Measurements from ENCODE around the gene UBE2L3.
"Not testable (repeated sequence)": the region's sequence is repeated elsewhere in the genome, so short reads cannot be mapped to it uniquely, and the experiment has no call there.

The UBE2L3 gene

GRCh38 chr22:21643533-21644357 is 76.2 kb downstream of the UBE2L3 start:
- DNase-seq (ENCODE audit: low read depth in 3 of 3), result no peak

GRCh38 chr22:21645513-21645912 is 78.0 kb downstream of the UBE2L3 start:
- not testable (repeated sequence) for DNase-seq (ENCODE audit: low read depth in 3 of 3)

DNA sequence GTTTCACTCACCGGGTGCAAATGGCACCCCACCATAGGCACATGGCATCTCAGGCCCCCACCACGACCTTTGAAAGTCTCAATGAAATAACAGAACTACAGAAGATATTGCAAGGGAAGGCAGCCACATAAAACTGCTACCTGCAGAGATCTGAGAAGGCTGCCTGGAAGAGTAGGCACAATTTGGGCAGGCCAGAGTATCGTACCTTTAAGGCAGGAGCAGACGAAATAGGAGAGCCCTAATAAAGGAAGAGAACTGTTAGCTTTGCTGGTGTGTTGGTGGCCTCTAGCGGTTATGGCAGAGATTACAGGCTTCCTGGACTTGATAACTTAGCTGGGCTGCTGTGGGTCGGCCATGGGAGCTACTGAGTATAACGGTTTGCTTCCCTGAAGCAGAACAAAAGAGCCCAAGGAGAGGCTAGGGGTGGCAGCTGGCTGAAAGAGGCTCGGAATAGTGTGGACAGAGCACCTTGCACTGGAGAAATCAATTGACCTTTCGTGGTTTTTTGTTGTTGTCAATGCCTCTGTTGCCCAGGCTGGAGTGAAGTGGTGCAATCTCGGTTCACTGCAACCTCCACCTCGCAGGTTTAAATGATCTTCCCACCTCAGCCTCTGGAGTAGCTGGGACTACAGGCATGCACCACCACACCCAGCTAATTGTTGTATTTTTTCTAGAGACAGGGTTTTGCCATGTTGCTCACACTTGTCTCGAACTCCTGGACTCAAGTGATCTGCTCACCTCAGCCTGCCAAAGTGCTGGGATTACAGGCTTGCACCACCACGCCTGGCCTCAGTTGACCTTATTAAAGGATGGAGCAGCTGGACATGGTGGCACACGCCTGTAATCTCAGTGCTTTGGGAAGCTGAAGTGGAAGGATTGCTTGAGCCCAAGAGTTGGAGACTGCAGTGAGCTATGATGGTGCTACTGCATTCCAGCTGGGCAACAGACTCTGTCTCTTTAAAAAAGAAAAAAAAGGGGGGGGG is 79.4 kb downstream of the UBE2L3 start:
- peak in 2 of 3 donors; percentile 60 to 63 for DNase-seq (ENCODE audit: low read depth in 3 of 3)

DNA sequence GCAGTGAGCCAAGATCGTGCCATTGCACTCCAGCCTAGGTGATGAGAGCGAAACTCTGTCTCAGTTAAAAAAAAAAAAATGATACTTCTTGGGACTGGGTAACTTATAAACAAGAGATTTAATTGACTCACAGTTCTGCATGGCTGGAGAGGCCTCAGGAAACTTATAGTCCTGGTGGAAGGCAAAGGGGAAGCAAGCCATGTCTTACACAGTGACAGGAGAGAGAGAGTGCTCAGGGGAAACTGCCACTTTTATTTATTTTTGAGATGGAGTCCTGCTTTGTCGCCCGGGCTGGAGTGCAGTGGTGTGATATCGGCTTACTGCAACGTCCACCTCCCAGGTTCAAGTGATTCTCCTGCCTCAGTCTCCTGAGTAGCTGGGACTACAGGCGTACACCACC is 82.8 kb downstream of the UBE2L3 start:
- no peak for DNase-seq (ENCODE audit: low read depth in 3 of 3)

- no peak for DNase-seq (ENCODE audit: low read depth in 3 of 3)
Observed at GRCh38 chr22:21650823-21651520, 83.5 kb downstream of the UBE2L3 start.

GRCh38 chr22:21651521-21652009 is 84.1 kb downstream of the UBE2L3 start:
- DNase-seq (ENCODE audit: low read depth in 3 of 3), result no peak

DNA sequence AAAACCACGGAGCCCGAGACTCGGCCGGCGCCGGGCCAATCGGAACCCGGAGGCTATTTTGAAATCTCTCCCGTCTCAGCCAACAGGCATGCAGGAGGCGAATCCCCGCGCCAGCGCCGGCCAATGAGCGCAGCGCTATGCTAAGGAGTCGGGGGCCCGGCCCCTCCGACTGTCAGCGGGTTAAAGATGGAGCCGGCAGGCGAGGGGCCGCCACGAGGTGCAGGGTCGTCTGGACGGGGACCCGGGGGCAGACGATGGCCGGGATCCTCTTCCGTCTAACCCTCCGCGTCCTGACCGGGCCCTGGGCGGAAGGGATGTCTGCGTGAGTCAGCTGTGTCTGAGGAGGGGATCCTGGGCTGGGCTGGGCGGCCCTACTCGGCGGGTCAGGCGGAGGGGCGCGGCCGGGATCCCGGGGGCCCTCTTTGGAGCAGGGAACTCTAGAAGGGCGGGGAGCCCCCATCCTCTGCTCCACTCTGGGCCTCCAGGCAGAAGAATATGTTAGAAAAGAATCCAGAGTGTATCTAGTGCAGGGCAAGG is 84.6 kb downstream of the UBE2L3 start:
- peak; percentile 75 to 83 (median 81) for DNase-seq (ENCODE audit: low read depth in 3 of 3)

DNA sequence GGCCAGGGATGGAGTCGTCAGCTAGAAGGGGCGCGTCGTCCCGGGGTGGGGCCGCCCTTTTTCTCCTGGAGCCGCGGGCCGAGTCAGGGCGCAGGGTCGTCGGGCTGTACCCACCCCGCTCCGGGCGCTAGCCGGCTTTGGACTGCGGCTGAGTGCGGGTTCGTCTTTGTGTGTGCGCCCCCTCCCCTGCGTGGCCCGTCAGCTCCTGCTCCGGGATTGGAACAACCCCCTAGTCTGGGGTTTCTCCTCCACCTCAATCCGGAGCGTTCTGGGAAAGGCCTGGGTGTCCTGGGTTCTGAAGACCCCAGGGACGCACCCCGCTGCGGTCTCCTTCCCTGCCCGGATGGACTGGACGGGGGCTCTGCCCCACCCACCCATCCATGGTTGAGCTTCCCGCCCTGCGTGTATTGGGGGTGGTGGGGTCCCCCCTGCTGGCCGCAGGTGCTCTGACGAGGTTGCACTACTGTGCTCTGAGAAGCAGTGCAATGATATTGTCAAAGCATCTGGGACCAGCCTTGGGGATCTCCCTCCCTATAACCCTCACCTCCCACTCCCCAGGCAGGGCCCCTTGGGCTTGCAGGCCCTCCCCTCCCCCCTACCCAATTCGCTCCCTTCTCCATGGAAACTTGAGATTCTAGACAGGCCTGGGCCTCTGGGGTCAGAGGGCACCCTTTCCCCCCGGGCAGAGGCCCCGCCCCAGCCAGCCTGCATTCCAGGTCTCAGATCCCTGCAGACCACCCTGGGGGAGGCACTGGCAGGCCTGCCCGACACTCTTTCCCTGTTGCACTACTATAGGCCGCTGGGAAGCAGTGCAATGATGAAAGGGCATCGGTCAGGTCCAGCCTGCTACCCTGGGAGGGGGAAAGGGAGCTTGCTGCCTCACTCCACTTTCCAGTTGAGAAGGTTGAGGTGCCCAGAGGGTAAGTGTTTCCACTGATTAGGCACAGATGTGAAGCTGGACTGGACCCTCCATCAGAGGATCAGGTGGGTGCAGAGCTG is 85.3 kb downstream of the UBE2L3 start:
- no peak for DNase-seq (ENCODE audit: low read depth in 3 of 3)

- DNase-seq (ENCODE audit: low read depth in 3 of 3), result no peak
Observed at GRCh38 chr22:21657020-21657359, 89.5 kb downstream of the UBE2L3 start.

DNA sequence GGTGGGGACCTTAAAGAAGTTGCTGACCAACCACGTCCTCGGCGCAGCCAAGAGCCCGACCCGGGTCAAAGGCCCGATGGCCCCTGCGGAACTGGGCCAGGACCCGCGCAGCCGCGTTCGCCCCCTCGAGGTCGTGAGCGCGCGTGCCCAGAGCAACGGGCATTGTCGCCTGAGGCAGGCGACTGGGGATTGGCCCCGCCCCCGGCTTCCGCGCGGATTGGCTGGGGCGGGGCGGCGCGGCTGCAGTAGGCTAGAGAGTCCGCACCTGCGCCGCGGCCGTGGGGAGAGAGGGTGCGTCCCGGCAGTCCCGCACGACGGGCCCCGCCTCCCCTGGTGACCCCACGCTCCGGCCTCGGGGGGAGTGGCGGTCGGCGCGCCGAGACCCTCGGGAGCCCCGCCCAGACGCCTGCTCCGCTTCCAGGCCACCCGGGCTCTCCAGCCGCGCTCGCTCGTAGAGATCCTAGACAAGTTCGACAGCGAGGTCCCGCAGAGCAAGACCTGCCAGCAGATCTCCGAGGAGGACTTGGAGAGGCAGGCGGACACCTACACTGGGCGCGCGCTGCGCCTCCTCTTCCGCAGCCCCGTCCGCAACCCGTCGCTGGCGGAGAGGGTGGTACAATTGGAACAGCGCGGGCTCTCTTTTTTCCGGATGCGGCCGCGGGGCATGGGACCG is 90.0 kb downstream of the UBE2L3 start:
- DNase-seq (ENCODE audit: low read depth in 3 of 3), result peak; percentile 50 to 83 (median 56)

DNA sequence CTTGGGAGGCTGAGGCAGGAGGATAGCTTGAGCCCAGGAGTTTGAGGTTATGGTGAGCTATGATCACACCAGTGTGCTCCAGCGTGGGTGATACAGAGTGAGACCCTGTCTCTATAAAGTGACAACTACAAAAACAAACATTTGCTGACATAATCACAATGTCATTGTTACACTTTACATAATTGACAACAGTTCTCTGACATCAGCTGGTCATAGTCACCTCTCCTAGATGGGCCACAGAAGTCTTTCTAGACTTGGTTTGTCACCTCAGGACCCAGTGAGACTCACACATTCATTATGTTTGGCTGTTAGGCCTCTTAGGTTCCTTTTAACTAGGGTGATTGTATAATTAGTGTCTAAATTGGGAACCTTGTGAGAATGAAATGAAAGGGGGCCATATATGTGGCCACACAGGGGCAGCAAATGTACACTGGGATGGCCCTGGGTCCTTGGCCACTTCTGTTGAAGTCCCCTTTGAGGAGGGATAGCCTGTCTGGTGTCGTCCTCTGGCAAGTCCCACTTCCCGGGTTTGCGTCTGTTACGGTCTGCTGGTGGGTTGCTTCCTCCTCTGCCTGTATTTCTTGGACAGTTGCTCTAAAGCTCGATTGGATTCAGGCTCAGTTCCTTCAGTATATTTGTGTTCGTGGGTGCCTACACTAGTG is 92.5 kb downstream of the UBE2L3 start:
- DNase-seq (ENCODE audit: low read depth in 3 of 3), result no peak

GRCh38 chr22:21660904-21661303 is 93.4 kb downstream of the UBE2L3 start:
- no peak for DNase-seq (ENCODE audit: low read depth in 3 of 3)

- DNase-seq (ENCODE audit: low read depth in 3 of 3), result no peak
Observed at GRCh38 chr22:21661991-21662390, 94.5 kb downstream of the UBE2L3 start.

GRCh38 chr22:21663738-21664137 is 96.2 kb downstream of the UBE2L3 start:
- no peak for DNase-seq (ENCODE audit: low read depth in 3 of 3)

- DNase-seq (ENCODE audit: low read depth in 3 of 3), result no peak
Observed at GRCh38 chr22:21665047-21665851, 97.7 kb downstream of the UBE2L3 start.

DNA sequence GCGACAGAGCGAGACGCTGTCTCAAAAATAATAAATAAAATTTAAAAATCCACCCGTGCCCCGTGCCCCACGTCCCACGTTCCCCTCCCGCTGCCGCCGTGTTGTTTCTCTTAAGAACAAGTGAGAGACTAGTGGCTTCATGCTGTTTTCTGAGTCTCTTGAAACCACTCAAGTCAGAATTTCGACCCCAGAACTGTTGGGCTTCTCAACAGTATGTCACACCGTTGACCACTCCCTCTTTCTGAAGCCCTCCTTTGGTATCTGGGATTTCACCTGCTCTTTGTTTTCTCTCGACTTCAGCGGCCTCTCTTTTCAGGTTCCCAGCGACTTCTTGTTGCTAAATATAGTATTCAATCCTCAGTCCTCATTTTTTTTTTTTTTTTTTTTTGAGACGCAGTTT is 99.3 kb downstream of the UBE2L3 start:
- no peak for DNase-seq (ENCODE audit: low read depth in 3 of 3)

DNA sequence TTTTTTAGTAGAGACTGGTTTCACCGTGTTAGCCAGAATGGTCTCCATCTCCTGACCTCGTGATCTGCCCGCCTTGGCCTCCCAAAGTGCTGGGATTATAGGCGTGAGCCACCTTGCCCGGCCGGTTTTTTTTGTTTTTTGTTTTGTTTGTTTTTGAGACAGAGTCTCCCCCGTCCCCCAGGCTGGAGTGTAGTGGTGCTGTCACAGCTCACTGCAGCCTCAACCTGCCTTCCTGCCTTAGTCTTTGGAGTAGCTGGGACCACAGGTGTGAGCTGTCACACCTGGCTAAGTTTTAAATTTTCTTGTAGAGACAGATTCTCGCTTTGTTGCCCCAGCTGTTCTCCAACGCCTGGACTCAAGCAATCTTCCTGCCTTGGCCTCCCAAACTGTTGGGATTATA is 101.5 kb downstream of the UBE2L3 start:
- no peak for DNase-seq (ENCODE audit: low read depth in 3 of 3)

GRCh38 chr22:21672107-21672629 is 104.7 kb downstream of the UBE2L3 start:
- no peak for DNase-seq (ENCODE audit: low read depth in 3 of 3)

Data from stimulated activated CD4-positive, alpha-beta T cell treated with anti-CD3 and anti-CD28 coated beads, TNF-alpha, amount 100 ng/mL, for 48 hours (primary cell).